NB4 (cell line): ENCODE data around the gene KL.

ENCODE experiments used
- DNase-seq: peaks from one replicate; pipeline ENCODE4 v3.0.0; 2010; ENCODE audit warnings: low read depth
- H3K4me3 ChIP-seq: one replicate; pipeline ENCODE4 v1.5.1; 2011; ENCODE audit warnings: mild to moderate bottlenecking, low read depth, low read length, moderate library complexity
- CTCF ChIP-seq: IDR thresholded peaks from one replicate; pipeline ENCODE4 v1.5.1; 2012; ENCODE audit warnings: low read depth, low read length
- MAX ChIP-seq: IDR thresholded peaks from 2 replicates; pipeline ENCODE4 v1.6.1; 2011; ENCODE audit warnings: low read depth, low read length
- MYC ChIP-seq: IDR thresholded peaks from 2 replicates; pipeline ENCODE4 v1.6.1; 2011; ENCODE audit warnings: low read depth, low read length
- POLR2A ChIP-seq: IDR thresholded peaks from 2 replicates; pipeline ENCODE4 v1.6.1; 2011; ENCODE audit warnings: mild to moderate bottlenecking; ENCODE audit not compliant: insufficient read length; ENCODE audit errors: extremely low read depth

The KL gene

GRCh38 chr13:33112766-33113165 lies 96.5 kb downstream of the KL start:
- no peak for DNase-seq
- no peak for TF ChIP-seq MAX
- no peak for TF ChIP-seq MYC
- no peak for TF ChIP-seq POLR2A
- no peak for TF ChIP-seq CTCF
- H3K4me3 ChIP-seq: no peak overlapping the region

GRCh38 chr13:33114146-33114545 lies 97.9 kb downstream of the KL start:
- TF ChIP-seq MAX (no peak), POLR2A (no peak), MYC (no peak), CTCF (no peak)
- no peak overlapping the region for H3K4me3 ChIP-seq
- DNase-seq: no peak

GRCh38 chr13:33115274-33115673 lies 99.1 kb downstream of the KL start:
- no peak for DNase-seq
- no peak for TF ChIP-seq CTCF
- TF ChIP-seq MAX: 0 out of 2 replicates have a peak, but pooled peaks have one; percentile 17
- TF ChIP-seq POLR2A: no peak
- TF ChIP-seq MYC: no peak

More at GRCh38 chr13:33115274-33115673, 99.1 kb downstream of the KL start:
- H3K4me3 ChIP-seq: no peak overlapping the region
